CD4-positive, alpha-beta T cell treated with Interleukin-4 for 1 hour (primary cell): ENCODE measurements around the gene KCNB1.
"Not testable (repeated sequence)": the region's sequence is repeated elsewhere in the genome, so short reads cannot be mapped to it uniquely, and the experiment has no call there.

Source experiments
- DNase-seq, 2 donors: peaks; one replicate each; pipeline ENCODE4 v3.0.0-alpha.2; 2020 to 2022

The KCNB1 gene

GRCh38 chr20:49314052-49314451 is 168.4 kb downstream of the KCNB1 start:
- not testable (repeated sequence) for DNase-seq
